HG02973 (cell line): ENCODE results near the gene DAPK2.

ENCODE experiments used
- ATAC-seq: cut with Tn5 transposase; IDR thresholded peaks from one replicate; pipeline ENCODE4 v1.9.1; 2021; ENCODE audit warnings: moderate library complexity; ENCODE audit not compliant: unreplicated experiment

The DAPK2 gene

GRCh38 chr15:63945838-63946298 is 100.4 kb downstream of the DAPK2 start:
- ATAC-seq: no peak

- ATAC-seq: no peak
Observed at GRCh38 chr15:63945007-63945788, 101.1 kb downstream of the DAPK2 start.

GRCh38 chr15:63944681-63944955 is 101.7 kb downstream of the DAPK2 start:
- no peak for ATAC-seq

- no peak for ATAC-seq
Observed at GRCh38 chr15:63943829-63944680, 102.2 kb downstream of the DAPK2 start.

- no peak for ATAC-seq
Observed at GRCh38 chr15:63942486-63943365, 103.6 kb downstream of the DAPK2 start.

- ATAC-seq: no peak
Observed at GRCh38 chr15:63941698-63942465, 104.4 kb downstream of the DAPK2 start.

- ATAC-seq: no peak
Observed at GRCh38 chr15:63940966-63941620, 105.2 kb downstream of the DAPK2 start.

GRCh38 chr15:63939531-63940130 is 106.7 kb downstream of the DAPK2 start:
- ATAC-seq: no peak

GRCh38 chr15:63938486-63939061 is 107.7 kb downstream of the DAPK2 start:
- ATAC-seq: no peak

GRCh38 chr15:63933522-63933921 is 112.8 kb downstream of the DAPK2 start:
- no peak for ATAC-seq

GRCh38 chr15:63931556-63931955 is 114.7 kb downstream of the DAPK2 start:
- ATAC-seq: no peak

GRCh38 chr15:63930034-63930433 is 116.3 kb downstream of the DAPK2 start:
- no peak for ATAC-seq

GRCh38 chr15:63928185-63928842 is 118.0 kb downstream of the DAPK2 start:
- no peak for ATAC-seq

- no peak for ATAC-seq
Observed at GRCh38 chr15:63923993-63924950, 122.0 kb downstream of the DAPK2 start.

GRCh38 chr15:63922916-63923315 is 123.4 kb downstream of the DAPK2 start:
- no peak for ATAC-seq

GRCh38 chr15:63922261-63922904 is 123.9 kb downstream of the DAPK2 start:
- ATAC-seq: no peak
